ENCODE measurements around the gene EXPH5.

EXPH5 gene

GRCh38 chr11:108616549-108616948 is 23.0 kb upstream of the EXPH5 start:
- no peak for TF ChIP-seq SPI1 (IDR thresholded peaks at IDR 0.05; ENCODE audit: borderline replicate concordance, low read depth)
- TF ChIP-seq GABPA (IDR thresholded peaks at IDR 0.05; ENCODE audit: low read depth) = no peak
- no peak for TF ChIP-seq POLR2AphosphoS5 (IDR thresholded peaks at IDR 0.05; ENCODE audit: low read depth)
- TF ChIP-seq CTCF (IDR thresholded peaks at IDR 0.05; ENCODE audit: insufficient read depth, low read length) = no peak
- no peak for TF ChIP-seq REST (IDR thresholded peaks at IDR 0.05; ENCODE audit: insufficient replicate concordance, low read depth)
- Histone ChIP-seq H3K4me3 (replicated peaks; ENCODE audit: insufficient read depth, low read length) (no peak overlapping the region), H3K27me3 (ENCODE audit: insufficient read depth, poor library complexity, severe bottlenecking) (peaks cover 2% of the 10 kb centered on the region), H3K27ac (replicated peaks) (no peak overlapping the region)
- no peak for DNase-seq (ENCODE audit: low read depth in 1 of 2, low spot score in 1 of 2)

GRCh38 chr11:108614086-108614485 is 20.5 kb upstream of the EXPH5 start:
- DNase-seq (ENCODE audit: low read depth in 1 of 2, low spot score in 1 of 2) = no peak
- no peak overlapping the region for H3K4me3 ChIP-seq (replicated peaks; ENCODE audit: insufficient read depth, low read length)
- TF ChIP-seq REST (IDR thresholded peaks at IDR 0.05; ENCODE audit: insufficient replicate concordance, low read depth) (no peak), GABPA (IDR thresholded peaks at IDR 0.05; ENCODE audit: low read depth) (no peak), SPI1 (IDR thresholded peaks at IDR 0.05; ENCODE audit: borderline replicate concordance, low read depth) (no peak), CTCF (IDR thresholded peaks at IDR 0.05; ENCODE audit: insufficient read depth, low read length) (no peak), POLR2AphosphoS5 (IDR thresholded peaks at IDR 0.05; ENCODE audit: low read depth) (no peak)
- H3K27me3 ChIP-seq (ENCODE audit: insufficient read depth, poor library complexity, severe bottlenecking) = peaks cover 6% of the 10 kb centered on the region
- no peak overlapping the region for H3K27ac ChIP-seq (replicated peaks)

- TF ChIP-seq REST (IDR thresholded peaks at IDR 0.05; ENCODE audit: insufficient replicate concordance, low read depth) = no peak
- TF ChIP-seq POLR2AphosphoS5 (IDR thresholded peaks at IDR 0.05; ENCODE audit: low read depth) = no peak
- peaks cover 4% of the 10 kb centered on the region for H3K27me3 ChIP-seq (ENCODE audit: insufficient read depth, poor library complexity, severe bottlenecking)
- H3K4me3 ChIP-seq (replicated peaks; ENCODE audit: insufficient read depth, low read length) = no peak overlapping the region
- no peak overlapping the region for H3K27ac ChIP-seq (replicated peaks)
- no peak for DNase-seq (ENCODE audit: low read depth in 1 of 2, low spot score in 1 of 2)
Measured at GRCh38 chr11:108609682-108610081, 16.1 kb upstream of the EXPH5 start.

- TF ChIP-seq GABPA (IDR thresholded peaks at IDR 0.05; ENCODE audit: low read depth) (no peak), REST (IDR thresholded peaks at IDR 0.05; ENCODE audit: insufficient replicate concordance, low read depth) (no peak), SPI1 (IDR thresholded peaks at IDR 0.05; ENCODE audit: borderline replicate concordance, low read depth) (no peak), CTCF (IDR thresholded peaks at IDR 0.05; ENCODE audit: insufficient read depth, low read length) (no peak), POLR2AphosphoS5 (IDR thresholded peaks at IDR 0.05; ENCODE audit: low read depth) (no peak)
- H3K27me3 ChIP-seq (ENCODE audit: insufficient read depth, poor library complexity, severe bottlenecking) = peaks cover 4% of the 10 kb centered on the region
- DNase-seq (ENCODE audit: low read depth in 1 of 2, low spot score in 1 of 2) = no peak
- H3K4me3 ChIP-seq (replicated peaks; ENCODE audit: insufficient read depth, low read length) = no peak overlapping the region
- H3K27ac ChIP-seq (replicated peaks) = no peak overlapping the region
Measured at GRCh38 chr11:108608548-108608947, 15.0 kb upstream of the EXPH5 start.

Data from HL-60 (cell line).